CD14-positive monocyte (primary cell): ENCODE results near the gene SGMS1. TPM values are rescaled to one million over a fixed set of nuclear protein-coding genes. Genes with fewer than 3 reads are reported as not detected.
A peak's percentile ranks its signal among the peaks of the same experiment; 100 is the strongest.

Experiments
- DNase-seq, 3 donors: peaks; one replicate each; pipeline ENCODE4 v3.0.0-alpha.2; 2011 to 2022
- H2AFZ ChIP-seq: 2 replicates; pipeline ENCODE4 v1.6.0; 2012; ENCODE audit warnings: mild to moderate bottlenecking, low read depth, low read length, inconsistent platforms; ENCODE audit not compliant: insufficient read depth, poor library complexity, severe bottlenecking
- H3K27ac ChIP-seq, 2 donors: 1 replicate in 1 of 2; 2 replicates in 1 of 2; pipeline ENCODE4 v1.5.1; 2012 to 2013; ENCODE audit warnings: low read length in 2 of 2, control low read depth in 1 of 2, inconsistent platforms in 1 of 2, low read depth in 1 of 2, mild to moderate bottlenecking in 1 of 2
- H3K27me3 ChIP-seq, 2 donors: one replicate each; pipeline versions ENCODE4 v1.6.0 to v1.6.1; 2011 to 2013; ENCODE audit warnings: low read length in 2 of 2; ENCODE audit not compliant: control insufficient read depth in 2 of 2, insufficient read depth in 2 of 2
- H3K36me3 ChIP-seq, 2 donors: replicated peaks in 1 of 2; 1 replicate in 1 of 2; 2 replicates in 1 of 2; pipeline versions ENCODE4 v1.5.1 to v1.6.1; 2012 to 2013; ENCODE audit warnings: low read length in 2 of 2, control low read depth in 1 of 2, inconsistent platforms in 1 of 2, mild to moderate bottlenecking in 1 of 2; ENCODE audit not compliant: insufficient read depth in 2 of 2, control insufficient read depth in 1 of 2
- H3K4me1 ChIP-seq, 2 donors: 1 replicate in 1 of 2; 2 replicates in 1 of 2; pipeline versions ENCODE4 v1.5.1 to v1.6.1; 2012 to 2013; ENCODE audit warnings: low read length in 2 of 2, control low read depth in 1 of 2, inconsistent platforms in 1 of 2, mild to moderate bottlenecking in 1 of 2, moderate library complexity in 1 of 2; ENCODE audit not compliant: insufficient read depth in 2 of 2, control insufficient read depth in 1 of 2
- H3K4me2 ChIP-seq: replicated peaks from 2 replicates; pipeline ENCODE3; 2012; ENCODE audit warnings: low read length, moderate library complexity, mild to moderate bottlenecking; ENCODE audit not compliant: poor library complexity, severe bottlenecking; ENCODE audit errors: extremely low read depth
- H3K4me3 ChIP-seq, 3 experiments: fragments of 200-600 bp in 1 of 3; sonication (generic) in 1 of 3; replicated peaks in 1 of 3; 1 replicate in 2 of 3; 2 replicates in 1 of 3; pipeline ENCODE4 v1.5.1; 2011 to 2013; ENCODE audit warnings: low read length in 3 of 3, mild to moderate bottlenecking in 3 of 3, control low read depth in 2 of 3, low read depth in 2 of 3, inconsistent platforms in 1 of 3, moderate library complexity in 1 of 3
- H3K79me2 ChIP-seq: 2 replicates; pipeline ENCODE4 v1.6.0; 2012; ENCODE audit warnings: mild to moderate bottlenecking, control low read depth, inconsistent platforms, low read length, moderate library complexity; ENCODE audit not compliant: insufficient read depth
- H3K9ac ChIP-seq: 2 replicates; pipeline ENCODE4 v1.6.0; 2017; ENCODE audit warnings: low read length, mild to moderate bottlenecking; ENCODE audit not compliant: insufficient read depth, poor library complexity, severe bottlenecking
- H3K9me3 ChIP-seq, 2 donors: replicated peaks in 1 of 2; 1 replicate in 1 of 2; 2 replicates in 1 of 2; pipeline versions ENCODE4 v1.5.1 to v1.6.1; 2012 to 2013; ENCODE audit warnings: low read length in 2 of 2, control low read depth in 1 of 2; ENCODE audit not compliant: control insufficient read depth in 1 of 2, insufficient read depth in 1 of 2
- H4K20me1 ChIP-seq: 2 replicates; pipeline ENCODE4 v1.6.0; 2012; ENCODE audit warnings: mild to moderate bottlenecking, low read length, control low read depth, moderate library complexity; ENCODE audit not compliant: insufficient read depth
- H3K27ac Mint-ChIP-seq, 7 donors: one replicate each; pipeline ENCODE4 v1.8.0; 2020; ENCODE audit warnings: mild to moderate bottlenecking in 7 of 7, mixed read lengths in 7 of 7, moderate library complexity in 6 of 7, inconsistent platforms in 2 of 7
- H3K27me3 Mint-ChIP-seq, 3 donors: one replicate each; pipeline ENCODE4 v1.8.0; 2021 to 2022; ENCODE audit warnings: low read depth in 3 of 3, mild to moderate bottlenecking in 3 of 3, mixed read lengths in 3 of 3, moderate library complexity in 3 of 3, inconsistent platforms in 1 of 3
- H3K36me3 Mint-ChIP-seq, 2 donors: one replicate each; pipeline ENCODE4 v1.8.0; 2020; ENCODE audit warnings: mixed read lengths in 2 of 2, inconsistent platforms in 1 of 2, mild to moderate bottlenecking in 1 of 2
- H3K4me1 Mint-ChIP-seq: one replicate; pipeline ENCODE4 v1.8.0; 2020; ENCODE audit warnings: mild to moderate bottlenecking, mixed read lengths
- H3K4me3 Mint-ChIP-seq, 2 donors: one replicate each; pipeline ENCODE4 v1.8.0; 2020; ENCODE audit warnings: mild to moderate bottlenecking in 2 of 2, mixed read lengths in 2 of 2, moderate library complexity in 1 of 2
- H3K9me3 Mint-ChIP-seq, 7 donors: one replicate each; pipeline ENCODE4 v1.8.0; 2020 to 2022; ENCODE audit warnings: mixed read lengths in 7 of 7, mild to moderate bottlenecking in 6 of 7, moderate library complexity in 6 of 7, inconsistent platforms in 2 of 7
- CTCF ChIP-seq: fragments of 200-600 bp; IDR thresholded peaks from one replicate; pipeline ENCODE4 v1.8.0; 2022; ENCODE audit warnings: antibody characterized with exemption, mild to moderate bottlenecking
- WGBS: methylation state at CpG from one replicate; pipeline ENCODE4 v1.1.5; 2013; ENCODE audit warnings: missing lambda C conversion rate; ENCODE audit not compliant: insufficient coverage; 5-methylcytosine and 5-hydroxymethylcytosine counted together
- intact Hi-C, 2 donors: fragments of 100-400 bp; cut with micrococcal nuclease; formaldehyde crosslinking; loops; one replicate each; pipeline versions ENCODE4 v1.15.0 to v1.15.1; 2023
- polyA plus RNA-seq, 3 donors: library from polyadenylated mRNA; depleted of rRNA in 1 of 3; unstranded in 2 of 3; stranded (reverse) in 1 of 3; fragments of 300-500 nt in 2 of 3; fragments of >200 nt in 1 of 3; fragmentation: Illumina TruSeq in 2 of 3; gene quantifications; 1 replicate in 2 of 3; 2 replicates in 1 of 3; pipeline ENCODE4 v1.2.3, GENCODE V29; 2012 to 2021

Gene SGMS1
- polyA plus RNA-seq, 3 donors: 19.5 to 20.6 (median 20.4) TPM

GRCh38 chr10:50341987-50342386 is 281.8 kb downstream of the SGMS1 start:
- H3K27me3 Mint-ChIP-seq: no peaks in the 10 kb centered on the region
- Histone ChIP-seq H3K79me2 (peaks cover 28% of the 10 kb centered on the region), H3K27ac (no peak overlapping the region), H3K36me3 (peaks cover 28 to 47% of the 10 kb centered on the region in 2 donors), H3K27me3 (no peaks in the 10 kb centered on the region), H3K9me3 (no peaks in the 10 kb centered on the region), H2AFZ (no peak overlapping the region), H4K20me1 (peaks cover 88% of the 10 kb centered on the region), H3K4me3 (no peak overlapping the region), H3K4me2 (no peak overlapping the region), H3K9ac (no peak overlapping the region), H3K4me1 (no peaks in the 10 kb centered on the region)
- no peak overlapping the region for H3K4me3 Mint-ChIP-seq
- H3K4me1 Mint-ChIP-seq: peaks cover 8% of the 10 kb centered on the region
- H3K36me3 Mint-ChIP-seq: peaks cover 56 to 59% of the 10 kb centered on the region in 2 donors
- H3K9me3 Mint-ChIP-seq: no peaks in the 10 kb centered on the region
- DNase-seq: no peak
- no peak for TF ChIP-seq CTCF
- intact Hi-C loops: no loop called here
- no peak overlapping the region for H3K27ac Mint-ChIP-seq
- WGBS: no CpG with 5 or more reads among the region's 2 CpGs

GRCh38 chr10:50336140-50336539 is 287.6 kb downstream of the SGMS1 start:
- no peaks in the 10 kb centered on the region for H3K27me3 ChIP-seq
- intact Hi-C loops: no loop called here
- H2AFZ ChIP-seq: no peak overlapping the region
- peaks cover 0 to 1% (median 0%) of the 10 kb centered on the region in 3 donors for H3K27me3 Mint-ChIP-seq
- peaks cover 2% of the 10 kb centered on the region for H3K79me2 ChIP-seq
- peak overlapping the region in 2 of 7 donors; percentile 6 to 39 for H3K27ac Mint-ChIP-seq
- peaks cover 79% of the 10 kb centered on the region for H4K20me1 ChIP-seq
- WGBS: 50% methylated on average over 2 of the region's 4 CpGs
- no peak for TF ChIP-seq CTCF
- DNase-seq: no peak
- no peak overlapping the region for H3K4me2 ChIP-seq
- no peaks in the 10 kb centered on the region for H3K4me1 ChIP-seq
- H3K27ac ChIP-seq: no peak overlapping the region
- H3K9me3 Mint-ChIP-seq: no peaks in the 10 kb centered on the region
- H3K9me3 ChIP-seq: no peaks in the 10 kb centered on the region
- H3K4me1 Mint-ChIP-seq: peaks cover 11% of the 10 kb centered on the region
- peaks cover 54 to 60% of the 10 kb centered on the region in 2 donors for H3K36me3 Mint-ChIP-seq
- no peak overlapping the region for H3K4me3 Mint-ChIP-seq
- peaks cover 3 to 42% of the 10 kb centered on the region in 2 donors for H3K36me3 ChIP-seq
- H3K4me3 ChIP-seq: no peak overlapping the region
- H3K9ac ChIP-seq: no peak overlapping the region
